Measurements from ENCODE around the gene TMCO1.
"Not testable (repeated sequence)": the region's sequence is repeated elsewhere in the genome, so short reads cannot be mapped to it uniquely, and the experiment has no call there.

Gene TMCO1, protein sequence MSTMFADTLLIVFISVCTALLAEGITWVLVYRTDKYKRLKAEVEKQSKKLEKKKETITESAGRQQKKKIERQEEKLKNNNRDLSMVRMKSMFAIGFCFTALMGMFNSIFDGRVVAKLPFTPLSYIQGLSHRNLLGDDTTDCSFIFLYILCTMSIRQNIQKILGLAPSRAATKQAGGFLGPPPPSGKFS

GRCh38 chr1:165768513-165769394 lies at the start of gene TMCO1:
Gene TMCO1, minus strand, starts transcription at chr1:165768868. Its CDS starts 117 bp downstream, at chr1:165768751.
- DNase-seq (ENCODE audit: extremely low spot score, insufficient read length, low read depth) (peak; percentile 96), FAIRE-seq (peak; percentile 99)

DNA sequence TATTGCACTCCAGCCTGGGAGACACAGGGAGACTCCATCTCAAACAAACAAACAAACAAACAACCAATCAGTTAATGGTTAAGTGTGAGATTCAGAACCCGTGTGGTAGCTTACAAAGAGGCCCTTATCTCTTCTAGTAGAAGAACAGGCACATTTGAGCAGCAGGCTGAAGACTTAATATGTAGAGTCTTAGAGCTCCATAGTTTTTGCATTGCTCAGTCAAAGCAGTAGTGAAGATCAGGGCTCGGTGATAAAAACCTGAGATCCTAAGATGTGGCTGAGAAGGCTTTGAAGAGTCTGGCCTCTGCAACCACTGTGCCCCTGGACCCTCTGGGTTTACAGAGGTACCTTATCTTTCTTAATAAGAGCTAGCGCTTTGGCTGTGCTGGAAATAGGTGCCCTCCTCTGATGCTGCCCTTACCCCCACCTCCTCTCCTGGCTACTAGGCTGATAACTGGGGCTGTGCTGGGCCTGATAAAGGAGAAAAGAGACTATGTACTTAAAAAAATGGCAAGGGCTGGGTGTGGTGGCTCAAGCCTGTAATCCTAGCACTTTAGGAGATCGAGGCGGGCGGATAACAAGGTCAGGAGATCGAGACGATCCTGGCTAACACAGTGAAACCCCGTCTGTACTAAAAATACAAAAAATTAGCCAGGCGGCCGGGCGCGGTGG lies 48.3 kb upstream of the TMCO1 start:
- DNase-seq (ENCODE audit: extremely low spot score, insufficient read length, low read depth): no peak
- FAIRE-seq: no peak

- FAIRE-seq (no peak), DNase-seq (ENCODE audit: extremely low spot score, insufficient read length, low read depth) (no peak)
These were observed 47.5 kb upstream of the TMCO1 start for GRCh38 chr1:165816157-165816556.

- DNase-seq (ENCODE audit: extremely low spot score, insufficient read length, low read depth) (no peak), FAIRE-seq (no peak)
These were observed 47.1 kb upstream of the TMCO1 start for GRCh38 chr1:165815725-165816124.

DNA sequence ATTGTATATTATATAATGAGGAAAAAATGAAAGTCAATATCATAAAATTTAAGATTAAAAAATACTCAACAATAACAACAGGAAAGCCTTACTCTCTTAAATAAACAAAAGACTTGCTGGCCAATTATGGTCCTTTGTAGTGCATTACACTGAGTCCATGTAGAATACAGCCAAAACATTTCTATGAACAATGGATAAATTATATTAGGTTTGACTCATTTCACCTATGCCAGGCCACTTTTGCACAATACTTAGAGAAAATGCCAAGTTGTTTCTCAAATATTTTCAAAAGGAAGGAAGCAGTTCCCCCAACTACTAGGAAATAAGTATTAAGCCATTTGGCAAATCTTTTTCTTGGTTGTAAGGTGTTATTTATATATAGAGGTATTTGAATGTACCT lies 38.9 kb upstream of the TMCO1 start:
- FAIRE-seq: no peak
- no peak for DNase-seq (ENCODE audit: extremely low spot score, insufficient read length, low read depth)

GRCh38 chr1:165804513-165804912 lies 35.8 kb upstream of the TMCO1 start:
- FAIRE-seq; DNase-seq (ENCODE audit: extremely low spot score, insufficient read length, low read depth): not testable (repeated sequence)

DNA sequence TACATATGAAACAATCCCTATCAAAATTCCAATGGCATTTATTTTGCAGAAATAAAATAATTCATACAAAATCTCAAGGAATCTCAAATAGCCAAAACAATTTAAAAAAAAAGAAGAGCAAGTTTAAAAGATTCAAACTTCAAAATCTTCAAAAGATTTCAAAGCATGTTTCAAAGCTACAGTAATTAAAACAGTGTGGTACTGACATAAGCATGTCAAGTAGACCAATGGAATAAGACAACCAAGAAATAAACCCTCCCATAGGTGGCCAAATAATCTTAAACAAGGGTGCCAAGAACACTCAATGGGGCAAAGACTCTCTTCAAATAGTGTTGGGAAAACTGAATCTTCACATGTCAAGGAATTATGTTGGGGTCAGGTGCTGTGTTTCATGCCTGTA lies 30.7 kb upstream of the TMCO1 start:
- no peak for FAIRE-seq
- DNase-seq (ENCODE audit: extremely low spot score, insufficient read length, low read depth): no peak

DNA sequence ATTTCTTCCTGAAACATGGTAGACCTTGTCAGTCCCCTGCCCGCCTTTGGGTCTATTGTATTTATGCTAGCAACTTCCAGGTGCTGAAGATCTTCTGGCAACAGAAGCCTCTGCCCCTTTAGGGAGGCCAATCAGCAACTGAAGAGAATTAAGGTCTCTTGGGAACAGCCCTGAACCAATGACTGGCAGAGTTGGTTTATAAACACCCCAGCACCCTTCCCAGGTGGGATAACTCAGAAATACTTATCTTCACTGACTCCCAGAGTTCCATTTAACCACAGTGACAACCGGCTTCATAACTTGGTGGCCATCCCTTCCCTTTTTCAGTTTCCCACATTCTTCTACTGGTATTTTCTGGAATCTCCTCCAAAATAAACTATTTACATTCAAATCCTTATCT lies 27.2 kb upstream of the TMCO1 start:
- DNase-seq (ENCODE audit: extremely low spot score, insufficient read length, low read depth) (no peak), FAIRE-seq (no peak)

GRCh38 chr1:165793951-165794350 lies 25.3 kb upstream of the TMCO1 start:
- no peak for DNase-seq (ENCODE audit: extremely low spot score, insufficient read length, low read depth)
- no peak for FAIRE-seq

GRCh38 chr1:165787741-165788140 lies 19.1 kb upstream of the TMCO1 start:
- FAIRE-seq: no peak
- DNase-seq (ENCODE audit: extremely low spot score, insufficient read length, low read depth): no peak

GRCh38 chr1:165783519-165783918 lies 14.9 kb upstream of the TMCO1 start:
- DNase-seq (ENCODE audit: extremely low spot score, insufficient read length, low read depth); FAIRE-seq: not testable (repeated sequence)

GRCh38 chr1:165778197-165778596 lies 9.5 kb upstream of the TMCO1 start:
- not testable (repeated sequence) for DNase-seq (ENCODE audit: extremely low spot score, insufficient read length, low read depth); FAIRE-seq

DNA sequence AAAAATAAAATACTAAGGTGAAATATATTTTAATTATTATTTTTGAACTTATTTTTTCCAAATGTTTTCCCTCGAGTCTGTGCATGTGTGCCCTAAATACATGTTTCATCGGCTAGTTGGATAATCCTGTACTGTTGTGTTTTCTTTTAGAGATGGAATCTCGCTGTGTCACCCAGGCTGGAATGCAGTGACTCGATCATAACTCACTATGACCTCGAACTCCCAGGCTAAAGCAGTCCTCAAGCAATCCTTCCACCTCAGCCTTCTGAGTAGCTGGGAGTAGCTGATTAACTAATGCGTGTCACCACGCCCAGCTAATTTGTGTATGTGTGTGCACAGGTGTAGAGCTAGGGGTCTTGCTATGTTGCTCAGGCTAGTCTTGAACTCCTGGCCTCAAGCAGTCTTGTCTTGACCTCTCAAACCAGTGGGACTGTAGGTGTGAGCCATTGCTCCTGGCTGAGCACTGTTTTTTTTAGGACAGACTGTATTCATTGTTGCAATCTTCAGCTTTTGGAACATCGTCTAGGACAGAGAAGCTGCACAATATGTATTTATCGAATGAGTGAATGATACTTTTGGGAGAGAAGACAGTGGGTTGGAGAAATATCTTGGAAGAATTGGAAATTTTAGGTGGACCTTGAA lies 4.8 kb upstream of the TMCO1 start:
- DNase-seq (ENCODE audit: extremely low spot score, insufficient read length, low read depth) (no peak), FAIRE-seq (no peak)

DNA sequence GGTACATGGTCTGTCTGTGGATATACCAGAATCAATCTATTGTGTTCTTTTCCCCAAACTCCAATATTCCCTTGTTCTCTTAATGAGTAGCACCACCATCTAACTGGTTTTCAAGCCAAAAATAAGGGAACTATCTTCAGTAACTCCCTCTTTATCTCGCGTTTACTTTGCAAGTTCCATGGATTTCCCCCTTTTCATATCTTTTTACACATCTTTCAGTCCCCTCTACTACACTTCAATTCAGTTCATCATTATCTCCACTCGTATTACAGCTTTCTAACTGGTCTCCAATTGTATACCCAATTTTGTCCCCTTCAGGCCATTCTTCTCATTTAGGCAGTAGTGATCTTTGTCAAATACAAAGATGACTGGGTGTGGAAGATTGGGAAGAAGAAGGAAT lies 4.1 kb upstream of the TMCO1 start:
- FAIRE-seq (no peak), DNase-seq (ENCODE audit: extremely low spot score, insufficient read length, low read depth) (no peak)

GRCh38 chr1:165764277-165764676 lies 4.4 kb downstream of the TMCO1 start:
- DNase-seq (ENCODE audit: extremely low spot score, insufficient read length, low read depth) (no peak), FAIRE-seq (no peak)

GRCh38 chr1:165763442-165763841 lies 5.2 kb downstream of the TMCO1 start:
- DNase-seq (ENCODE audit: extremely low spot score, insufficient read length, low read depth) (no peak), FAIRE-seq (no peak)

- DNase-seq (ENCODE audit: extremely low spot score, insufficient read length, low read depth) (no peak), FAIRE-seq (no peak)
These were observed 5.9 kb downstream of the TMCO1 start for GRCh38 chr1:165762725-165763124.

- DNase-seq (ENCODE audit: extremely low spot score, insufficient read length, low read depth): no peak
- no peak for FAIRE-seq
These were observed 9.6 kb downstream of the TMCO1 start for GRCh38 chr1:165759095-165759494.

GRCh38 chr1:165755393-165756010 lies 13.2 kb downstream of the TMCO1 start:
- DNase-seq (ENCODE audit: extremely low spot score, insufficient read length, low read depth) (no peak), FAIRE-seq (no peak)

DNA sequence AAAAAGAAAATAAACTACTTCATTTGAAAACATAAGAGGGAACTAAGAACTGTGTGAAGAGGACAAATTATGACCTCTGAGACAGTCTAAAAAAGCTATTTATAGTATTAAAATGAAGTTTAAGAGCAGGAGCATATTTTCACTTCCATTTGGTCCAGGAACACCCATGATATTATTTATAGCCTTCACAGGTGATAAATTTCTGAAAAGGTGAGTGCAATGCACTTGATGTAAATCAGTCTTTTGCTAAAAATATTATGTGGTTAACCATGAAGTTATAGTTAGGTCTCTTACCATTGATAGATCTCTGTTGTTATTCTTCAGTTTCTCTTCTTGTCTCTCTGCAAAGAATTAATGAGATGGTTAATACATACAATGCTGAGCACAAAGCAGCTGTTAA lies 14.7 kb downstream of the TMCO1 start:
- FAIRE-seq (peak; percentile 56), DNase-seq (ENCODE audit: extremely low spot score, insufficient read length, low read depth) (no peak)
